Gastrocnemius medialis (tissue), 4 donors: Measurements from ENCODE around the gene UGT2B15. TPM values are rescaled to one million over a fixed set of nuclear protein-coding genes. Genes with fewer than 3 reads are reported as not detected.
"Not testable (repeated sequence)": the region's sequence is repeated elsewhere in the genome, so short reads cannot be mapped to it uniquely, and the experiment has no call there.

Experiments
- ATAC-seq, 2 donors: fragments of 150-250 bp; one replicate each; pipeline ENCODE4 v1.9.1; 2016
- DNase-seq, 2 donors: peaks; one replicate each; pipeline ENCODE4 v3.0.0-alpha.2; 2019
- H3K27ac ChIP-seq, 4 donors: fragments of 200-600 bp; sonication (generic); 1 replicate in 1 of 4; 2 replicates in 3 of 4; pipeline ENCODE4 v1.5.1; 2016 to 2018; ENCODE audit warnings: mild to moderate bottlenecking in 2 of 4, moderate library complexity in 1 of 4
- H3K27me3 ChIP-seq, 3 donors: fragments of 200-600 bp; sonication (generic) in 2 of 3; 1 replicate in 1 of 3; 2 replicates in 2 of 3; pipeline versions ENCODE4 v1.5.1 to v1.6.0; 2016 to 2019; ENCODE audit warnings: mild to moderate bottlenecking in 1 of 3, moderate library complexity in 1 of 3
- H3K36me3 ChIP-seq, 2 donors: fragments of 200-600 bp; sonication (generic) in 1 of 2; one replicate each; pipeline ENCODE4 v1.5.1; 2017 to 2018
- H3K4me1 ChIP-seq, 2 donors: fragments of 200-600 bp; sonication (generic) in 1 of 2; one replicate each; pipeline ENCODE4 v1.5.1; 2016 to 2017; ENCODE audit warnings: mild to moderate bottlenecking in 2 of 2
- H3K4me3 ChIP-seq, 4 donors: fragments of 200-600 bp; sonication (generic) in 3 of 4; 1 replicate in 1 of 4; 2 replicates in 3 of 4; pipeline ENCODE4 v1.5.1; 2016 to 2019; ENCODE audit warnings: mild to moderate bottlenecking in 2 of 4
- H3K9me3 ChIP-seq, 3 donors: fragments of 200-600 bp; sonication (generic) in 2 of 3; 1 replicate in 1 of 3; 2 replicates in 2 of 3; pipeline ENCODE4 v1.5.1; 2016 to 2019
- CTCF ChIP-seq, 5 experiments: fragments of 450-650 bp in 3 of 5; fragments of 200-600 bp in 2 of 5; sonication (generic) in 2 of 5; IDR thresholded peaks in 4 of 5; conservative IDR thresholded peaks in 1 of 5; 1 replicate in 4 of 5; 2 replicates in 1 of 5; pipeline ENCODE4 v1.5.1; 2016 to 2019; ENCODE audit warnings: antibody characterized with exemption in 5 of 5, mild to moderate bottlenecking in 3 of 5, moderate library complexity in 3 of 5
- POLR2A ChIP-seq, 2 donors: fragments of 450-650 bp; IDR thresholded peaks; one replicate each; pipeline ENCODE4 v1.6.1; 2017; ENCODE audit warnings: antibody characterized with exemption in 2 of 2, mild to moderate bottlenecking in 2 of 2, moderate library complexity in 2 of 2
- in situ Hi-C, 4 donors: fragments of 200-750 bp; cut with MboI; loops; one replicate each; pipeline versions ENCODE4 v1.15.0 to v1.8.0; 2017; ENCODE audit warnings: low sequenced_read_pairs in 4 of 4
- intact Hi-C: fragments of 100-400 bp; cut with DNase I; formaldehyde crosslinking; loops from one replicate; pipeline ENCODE4 v1.15.1; 2023; ENCODE audit warnings: low total_unique reads
- total RNA-seq, 4 donors: library from RNA; depleted of rRNA; stranded (reverse); fragments of >200 nt; gene quantifications; one replicate each; pipeline versions ENCODE4 v1.1.0 to v1.2.3, GENCODE V29; 2016

UGT2B15 gene
- total RNA-seq, 4 donors from 2014 or later, result 0.16 to 0.19 TPM; not detected in 2

- H3K36me3 ChIP-seq, result no peaks in the 10 kb centered on the region
- no peaks in the 10 kb centered on the region for H3K27me3 ChIP-seq
- intact Hi-C loops (no loop called here), in situ Hi-C loops (no loop called here)
- no peak overlapping the region for H3K27ac ChIP-seq
- H3K9me3 ChIP-seq, result no peaks in the 10 kb centered on the region
- no peaks in the 10 kb centered on the region for H3K4me1 ChIP-seq
- no peak for DNase-seq
- TF ChIP-seq POLR2A (IDR thresholded peaks at IDR 0.05), result no peak
- no peak for TF ChIP-seq CTCF (IDR thresholded peaks at IDR 0.05 in 4 of 5, conservative IDR thresholded peaks at IDR 0.05 in 1 of 5)
- H3K4me3 ChIP-seq, result no peak overlapping the region
- no peak for ATAC-seq
These were observed 20.7 kb upstream of the UGT2B15 start for GRCh38 chr4:68691186-68691585.

- Histone ChIP-seq H3K4me3 (no peak overlapping the region), H3K27me3 (no peaks in the 10 kb centered on the region), H3K4me1 (no peaks in the 10 kb centered on the region), H3K27ac (no peak overlapping the region), H3K36me3 (no peaks in the 10 kb centered on the region), H3K9me3 (no peaks in the 10 kb centered on the region)
- ATAC-seq, result no peak
- TF ChIP-seq CTCF (IDR thresholded peaks at IDR 0.05 in 4 of 5, conservative IDR thresholded peaks at IDR 0.05 in 1 of 5) (no peak), POLR2A (IDR thresholded peaks at IDR 0.05) (no peak)
- DNase-seq, result no peak
- in situ Hi-C loops, result no loop called here
- intact Hi-C loops, result no loop called here
These were observed 12.6 kb upstream of the UGT2B15 start for GRCh38 chr4:68683034-68683433.

- H3K4me3 ChIP-seq, intact Hi-C loops, H3K9me3 ChIP-seq, in situ Hi-C loops, H3K27ac ChIP-seq, H3K27me3 ChIP-seq, DNase-seq, ATAC-seq, H3K4me1 ChIP-seq, H3K36me3 ChIP-seq: not testable (repeated sequence)
These were observed 10.8 kb upstream of the UGT2B15 start for GRCh38 chr4:68681298-68681697.

- Histone ChIP-seq H3K4me3 (no peak overlapping the region), H3K36me3 (no peaks in the 10 kb centered on the region), H3K4me1 (no peaks in the 10 kb centered on the region), H3K27ac (no peak overlapping the region), H3K27me3 (no peaks in the 10 kb centered on the region), H3K9me3 (no peaks in the 10 kb centered on the region)
- DNase-seq (no peak), ATAC-seq (no peak)
- TF ChIP-seq CTCF (IDR thresholded peaks at IDR 0.05 in 4 of 5, conservative IDR thresholded peaks at IDR 0.05 in 1 of 5) (no peak), POLR2A (IDR thresholded peaks at IDR 0.05) (no peak)
- in situ Hi-C loops, result no loop called here
- intact Hi-C loops, result no loop called here
These were observed 2.7 kb upstream of the UGT2B15 start for GRCh38 chr4:68673143-68673542.

- in situ Hi-C loops, H3K9me3 ChIP-seq, H3K36me3 ChIP-seq, ATAC-seq, H3K4me1 ChIP-seq, intact Hi-C loops, DNase-seq, H3K27ac ChIP-seq, H3K27me3 ChIP-seq, H3K4me3 ChIP-seq: not testable (repeated sequence)
These were observed 765 bp upstream of the UGT2B15 start for GRCh38 chr4:68671217-68671616.

GRCh38 chr4:68668537-68669163, 1.8 kb downstream of the UGT2B15 start:
- H3K4me3 ChIP-seq, H3K36me3 ChIP-seq, DNase-seq, H3K27ac ChIP-seq, in situ Hi-C loops, ATAC-seq, intact Hi-C loops, H3K27me3 ChIP-seq, H3K4me1 ChIP-seq, H3K9me3 ChIP-seq: not testable (repeated sequence)

- in situ Hi-C loops, intact Hi-C loops: not testable (repeated sequence)
These were observed 2.9 kb downstream of the UGT2B15 start for GRCh38 chr4:68667551-68667950.

GRCh38 chr4:68664721-68665120, 5.7 kb downstream of the UGT2B15 start:
- H3K27me3 ChIP-seq, ATAC-seq, H3K4me1 ChIP-seq, H3K4me3 ChIP-seq, H3K36me3 ChIP-seq, H3K9me3 ChIP-seq, H3K27ac ChIP-seq, intact Hi-C loops, in situ Hi-C loops, DNase-seq: not testable (repeated sequence)

More at GRCh38 chr4:68667551-68667950, 2.9 kb downstream of the UGT2B15 start:
- not testable (repeated sequence) for H3K4me3 ChIP-seq, H3K36me3 ChIP-seq, H3K27me3 ChIP-seq, ATAC-seq, DNase-seq, H3K4me1 ChIP-seq, H3K9me3 ChIP-seq, H3K27ac ChIP-seq

- H3K4me1 ChIP-seq, H3K4me3 ChIP-seq, intact Hi-C loops, in situ Hi-C loops, ATAC-seq, H3K27ac ChIP-seq, H3K27me3 ChIP-seq, H3K36me3 ChIP-seq, DNase-seq, H3K9me3 ChIP-seq: not testable (repeated sequence)
These were observed 7.4 kb downstream of the UGT2B15 start for GRCh38 chr4:68662836-68663574.
